ENCODE data around the gene ROM1. TPM values are rescaled to one million over a fixed set of nuclear protein-coding genes. Genes with fewer than 3 reads are reported as not detected.

Gene ROM1
- 0.62 TPM in 2 replicates for polyA plus RNA-seq (2013)

- peak within 1 kb of the TSS; percentile 72 for H2BK12ac ChIP-seq (ENCODE audit: low read length)
- H3K27ac ChIP-seq (ENCODE audit: low read depth, low read length) = peak within 1 kb of the TSS; percentile 65
- peaks cover 14% of the 10 kb centered on the region for H3K79me1 ChIP-seq (ENCODE audit: low read length)
- peak within 1 kb of the TSS; percentile 66 for H2BK5ac ChIP-seq (ENCODE audit: low read depth, low read length, poor library complexity)
- H3K4me1 ChIP-seq (ENCODE audit: control insufficient read depth in 1 of 2, insufficient read depth in 2 of 2, low read length in 2 of 2) = peaks cover 12 to 14% of the 10 kb centered on the region in 2 experiments
- peak; percentile 60 to 69 for DNase-seq
- H3K36me3 ChIP-seq (ENCODE audit: control insufficient read depth in 1 of 2, insufficient read depth in 2 of 2, low read length in 2 of 2) = peaks cover 42 to 45% of the 10 kb centered on the region in 2 experiments
- peak within 1 kb of the TSS; percentile 80 for H2BK120ac ChIP-seq (ENCODE audit: insufficient read depth, low read length, poor library complexity)
- H3K4me2 ChIP-seq (ENCODE audit: low read length) = peak within 1 kb of the TSS; percentile 93
- peak within 1 kb of the TSS; percentile 70 for H3K18ac ChIP-seq (ENCODE audit: low read length)
- peak within 1 kb of the TSS; percentile 80 for H3K4me3 ChIP-seq (ENCODE audit: low read depth, low read length)
- peaks cover 9% of the 10 kb centered on the region for H3K79me2 ChIP-seq (ENCODE audit: control insufficient read depth, insufficient read depth, low read length, poor library complexity)
- peak within 1 kb of the TSS; percentile 85 for H2AFZ ChIP-seq (ENCODE audit: insufficient read depth, low read length, poor library complexity)
- peak within 1 kb of the TSS; percentile 63 for H4K12ac ChIP-seq (ENCODE audit: low read depth, low read length)
- H3K9ac ChIP-seq (ENCODE audit: low read length) = peak within 1 kb of the TSS; percentile 89
- peak within 1 kb of the TSS; percentile 86 for H4K8ac ChIP-seq (ENCODE audit: low read depth, low read length)
- H2AK5ac ChIP-seq (ENCODE audit: low read length) = peak within 1 kb of the TSS; percentile 93
- no peak within 1 kb of the TSS for H3K23ac ChIP-seq (ENCODE audit: low read length)
- peaks cover 2% of the 10 kb centered on the region for H3K9me3 ChIP-seq (ENCODE audit: insufficient read depth, low read depth, low read length)
- no CpG with 5 or more reads among the region's 91 CpGs for whole genome bisulfite sequencing (ENCODE audit: extremely low coverage, insufficient coverage, insufficient read length)
- peak within 1 kb of the TSS; percentile 91 for H3K14ac ChIP-seq (ENCODE audit: low read length)
- no peaks in the 10 kb centered on the region for H3K27me3 ChIP-seq (ENCODE audit: insufficient read depth, low read length)
- H4K91ac ChIP-seq (ENCODE audit: low read depth, low read length) = peak within 1 kb of the TSS; percentile 84
- H3K4ac ChIP-seq (ENCODE audit: low read depth, low read length) = peak within 1 kb of the TSS; percentile 16
These were observed at the start of gene ROM1, which contains the start of gene EML3 for GRCh38 chr11:62612366-62613290. Gene ROM1, plus strand, starts transcription at chr11:62613257. Its CDS starts 25 bp downstream, at chr11:62613282. Gene EML3, minus strand, starts transcription at chr11:62612775. Its CDS starts 318 bp downstream, at chr11:62612457.

- DNase-seq = no peak
- H3K23ac ChIP-seq (ENCODE audit: low read length) = no peak overlapping the region
- H3K4me2 ChIP-seq (ENCODE audit: low read length) = no peak overlapping the region
- H4K12ac ChIP-seq (ENCODE audit: low read depth, low read length) = no peak overlapping the region
- peaks cover 0 to under 1% of the 10 kb centered on the region in 2 experiments for H3K4me1 ChIP-seq (ENCODE audit: control insufficient read depth in 1 of 2, insufficient read depth in 2 of 2, low read length in 2 of 2)
- no peaks in the 10 kb centered on the region for H3K27me3 ChIP-seq (ENCODE audit: insufficient read depth, low read length)
- H2AK5ac ChIP-seq (ENCODE audit: low read length) = no peak overlapping the region
- H2BK5ac ChIP-seq (ENCODE audit: low read depth, low read length, poor library complexity) = no peak overlapping the region
- H4K8ac ChIP-seq (ENCODE audit: low read depth, low read length) = no peak overlapping the region
- H3K79me2 ChIP-seq (ENCODE audit: control insufficient read depth, insufficient read depth, low read length, poor library complexity) = no peaks in the 10 kb centered on the region
- no peak overlapping the region for H3K4ac ChIP-seq (ENCODE audit: low read depth, low read length)
- no peak overlapping the region for H3K14ac ChIP-seq (ENCODE audit: low read length)
- H3K9me3 ChIP-seq (ENCODE audit: insufficient read depth, low read depth, low read length) = no peaks in the 10 kb centered on the region
- no peak overlapping the region for H2BK120ac ChIP-seq (ENCODE audit: insufficient read depth, low read length, poor library complexity)
- no peak overlapping the region for H3K27ac ChIP-seq (ENCODE audit: low read depth, low read length)
- no peak overlapping the region for H3K9ac ChIP-seq (ENCODE audit: low read length)
- H4K91ac ChIP-seq (ENCODE audit: low read depth, low read length) = no peak overlapping the region
- peaks cover 42 to 67% of the 10 kb centered on the region in 2 experiments for H3K36me3 ChIP-seq (ENCODE audit: control insufficient read depth in 1 of 2, insufficient read depth in 2 of 2, low read length in 2 of 2)
- WGBS (ENCODE audit: extremely low coverage, insufficient coverage, insufficient read length) = no CpG with 5 or more reads among the region's 5 CpGs
- no peak overlapping the region for H3K4me3 ChIP-seq (ENCODE audit: low read depth, low read length)
- H3K79me1 ChIP-seq (ENCODE audit: low read length) = no peaks in the 10 kb centered on the region
- H2BK12ac ChIP-seq (ENCODE audit: low read length) = no peak overlapping the region
- no peak overlapping the region for H2AFZ ChIP-seq (ENCODE audit: insufficient read depth, low read length, poor library complexity)
- no peak overlapping the region for H3K18ac ChIP-seq (ENCODE audit: low read length)
These were observed 47.8 kb upstream of the ROM1 start for GRCh38 chr11:62565100-62565802.

GRCh38 chr11:62566247-62566646, 46.8 kb upstream of the ROM1 start:
- H3K18ac ChIP-seq (ENCODE audit: low read length) = no peak overlapping the region
- no peak overlapping the region for H3K4me3 ChIP-seq (ENCODE audit: low read depth, low read length)
- H4K91ac ChIP-seq (ENCODE audit: low read depth, low read length) = no peak overlapping the region
- no peak overlapping the region for H2BK5ac ChIP-seq (ENCODE audit: low read depth, low read length, poor library complexity)
- H3K4ac ChIP-seq (ENCODE audit: low read depth, low read length) = no peak overlapping the region
- no peak overlapping the region for H3K4me2 ChIP-seq (ENCODE audit: low read length)
- no peaks in the 10 kb centered on the region for H3K9me3 ChIP-seq (ENCODE audit: insufficient read depth, low read depth, low read length)
- no peak overlapping the region for H3K23ac ChIP-seq (ENCODE audit: low read length)
- H3K4me1 ChIP-seq (ENCODE audit: control insufficient read depth in 1 of 2, insufficient read depth in 2 of 2, low read length in 2 of 2) = no peaks in the 10 kb centered on the region
- WGBS (ENCODE audit: extremely low coverage, insufficient coverage, insufficient read length) = no CpG with 5 or more reads among the region's 8 CpGs
- H2BK120ac ChIP-seq (ENCODE audit: insufficient read depth, low read length, poor library complexity) = no peak overlapping the region
- peaks cover 50 to 76% of the 10 kb centered on the region in 2 experiments for H3K36me3 ChIP-seq (ENCODE audit: control insufficient read depth in 1 of 2, insufficient read depth in 2 of 2, low read length in 2 of 2)
- H3K79me2 ChIP-seq (ENCODE audit: control insufficient read depth, insufficient read depth, low read length, poor library complexity) = no peaks in the 10 kb centered on the region
- no peak overlapping the region for H3K27ac ChIP-seq (ENCODE audit: low read depth, low read length)
- H4K8ac ChIP-seq (ENCODE audit: low read depth, low read length) = no peak overlapping the region
- DNase-seq = no peak
- H2BK12ac ChIP-seq (ENCODE audit: low read length) = no peak overlapping the region
- no peak overlapping the region for H3K9ac ChIP-seq (ENCODE audit: low read length)
- no peak overlapping the region for H4K12ac ChIP-seq (ENCODE audit: low read depth, low read length)
- H3K79me1 ChIP-seq (ENCODE audit: low read length) = no peaks in the 10 kb centered on the region
- H2AFZ ChIP-seq (ENCODE audit: insufficient read depth, low read length, poor library complexity) = no peak overlapping the region
- no peak overlapping the region for H2AK5ac ChIP-seq (ENCODE audit: low read length)
- H3K27me3 ChIP-seq (ENCODE audit: insufficient read depth, low read length) = no peaks in the 10 kb centered on the region
- H3K14ac ChIP-seq (ENCODE audit: low read length) = no peak overlapping the region

GRCh38 chr11:62567018-62567633, 45.9 kb upstream of the ROM1 start:
- Histone ChIP-seq H3K9me3 (ENCODE audit: insufficient read depth, low read depth, low read length) (no peaks in the 10 kb centered on the region), H3K14ac (ENCODE audit: low read length) (no peak overlapping the region), H3K23ac (ENCODE audit: low read length) (no peak overlapping the region), H2BK5ac (ENCODE audit: low read depth, low read length, poor library complexity) (no peak overlapping the region), H4K8ac (ENCODE audit: low read depth, low read length) (no peak overlapping the region), H4K12ac (ENCODE audit: low read depth, low read length) (no peak overlapping the region), H2AFZ (ENCODE audit: insufficient read depth, low read length, poor library complexity) (no peak overlapping the region), H3K36me3 (ENCODE audit: control insufficient read depth in 1 of 2, insufficient read depth in 2 of 2, low read length in 2 of 2) (peaks cover 53 to 82% of the 10 kb centered on the region in 2 experiments), H3K27ac (ENCODE audit: low read depth, low read length) (no peak overlapping the region), H3K9ac (ENCODE audit: low read length) (no peak overlapping the region), H3K4ac (ENCODE audit: low read depth, low read length) (no peak overlapping the region), H3K4me2 (ENCODE audit: low read length) (no peak overlapping the region), H2AK5ac (ENCODE audit: low read length) (no peak overlapping the region), H3K18ac (ENCODE audit: low read length) (no peak overlapping the region), H3K4me3 (ENCODE audit: low read depth, low read length) (no peak overlapping the region), H3K79me2 (ENCODE audit: control insufficient read depth, insufficient read depth, low read length, poor library complexity) (no peaks in the 10 kb centered on the region), H3K79me1 (ENCODE audit: low read length) (no peaks in the 10 kb centered on the region), H2BK120ac (ENCODE audit: insufficient read depth, low read length, poor library complexity) (no peak overlapping the region), H2BK12ac (ENCODE audit: low read length) (no peak overlapping the region), H3K4me1 (ENCODE audit: control insufficient read depth in 1 of 2, insufficient read depth in 2 of 2, low read length in 2 of 2) (no peaks in the 10 kb centered on the region), H3K27me3 (ENCODE audit: insufficient read depth, low read length) (no peaks in the 10 kb centered on the region), H4K91ac (ENCODE audit: low read depth, low read length) (no peak overlapping the region)
- WGBS (ENCODE audit: extremely low coverage, insufficient coverage, insufficient read length) = no CpG with 5 or more reads among the region's 8 CpGs
- DNase-seq = no peak
